Measurements from ENCODE around the gene COL25A1.

Gene COL25A1

GRCh38 chr4:109294006-109294405 is 8.5 kb downstream of the COL25A1 start:
- Histone ChIP-seq H3K27me3 (ENCODE audit: control insufficient read depth in 1 of 2, insufficient read depth in 2 of 2, low read length in 2 of 2) (peaks cover 0 to 8% of the 10 kb centered on the region in 2 donors), H3K9me3 (ENCODE audit: control insufficient read depth in 1 of 2, low read length in 2 of 2) (no peaks in the 10 kb centered on the region), H3K27ac (ENCODE audit: low read depth, low read length) (no peak overlapping the region), H3K36me3 (ENCODE audit: control insufficient read depth in 1 of 2, insufficient read depth in 2 of 2, low read length in 2 of 2) (no peaks in the 10 kb centered on the region), H3K9ac (ENCODE audit: low read depth in 1 of 2, low read length in 2 of 2) (no peak overlapping the region), H3K4me1 (ENCODE audit: control insufficient read depth in 1 of 2, insufficient read depth in 2 of 2, low read length in 2 of 2) (no peaks in the 10 kb centered on the region), H3K4me3 (ENCODE audit: low read depth in 1 of 2, low read length in 2 of 2) (no peak overlapping the region)

GRCh38 chr4:109291707-109292238 is 10.7 kb downstream of the COL25A1 start:
- no peaks in the 10 kb centered on the region for H3K4me1 ChIP-seq (ENCODE audit: control insufficient read depth in 1 of 2, insufficient read depth in 2 of 2, low read length in 2 of 2)
- no peak overlapping the region for H3K27ac ChIP-seq (ENCODE audit: low read depth, low read length)
- no peak overlapping the region for H3K9ac ChIP-seq (ENCODE audit: low read depth in 1 of 2, low read length in 2 of 2)
- no peak overlapping the region for H3K4me3 ChIP-seq (ENCODE audit: low read depth in 1 of 2, low read length in 2 of 2)
- H3K9me3 ChIP-seq (ENCODE audit: control insufficient read depth in 1 of 2, low read length in 2 of 2) = no peaks in the 10 kb centered on the region
- H3K36me3 ChIP-seq (ENCODE audit: control insufficient read depth in 1 of 2, insufficient read depth in 2 of 2, low read length in 2 of 2) = no peaks in the 10 kb centered on the region
- H3K27me3 ChIP-seq (ENCODE audit: control insufficient read depth in 1 of 2, insufficient read depth in 2 of 2, low read length in 2 of 2) = peaks cover 0 to 4% of the 10 kb centered on the region in 2 donors

DNA sequence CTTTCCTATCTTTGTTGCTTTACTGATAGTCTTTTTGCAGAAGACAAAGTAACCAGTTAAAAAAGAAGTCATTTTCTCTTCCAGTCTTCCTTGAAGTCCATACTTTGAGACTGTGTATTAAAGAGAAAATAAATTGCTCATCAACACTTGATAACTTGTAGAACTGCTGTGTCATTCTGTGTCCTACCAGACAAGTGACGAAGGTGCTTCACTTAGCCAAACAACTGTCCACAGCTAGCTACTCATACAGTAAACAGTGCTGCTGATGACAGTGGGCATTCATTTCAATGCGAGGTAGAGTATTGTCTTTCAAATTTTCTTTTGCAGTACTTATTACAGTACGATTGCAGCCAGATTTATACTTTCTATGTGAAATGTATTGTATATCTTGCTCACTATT is 11.5 kb downstream of the COL25A1 start:
- Histone ChIP-seq H3K9me3 (ENCODE audit: control insufficient read depth in 1 of 2, low read length in 2 of 2) (no peaks in the 10 kb centered on the region), H3K27me3 (ENCODE audit: control insufficient read depth in 1 of 2, insufficient read depth in 2 of 2, low read length in 2 of 2) (peaks cover 0 to 4% of the 10 kb centered on the region in 2 donors), H3K9ac (ENCODE audit: low read depth in 1 of 2, low read length in 2 of 2) (no peak overlapping the region), H3K4me3 (ENCODE audit: low read depth in 1 of 2, low read length in 2 of 2) (no peak overlapping the region), H3K4me1 (ENCODE audit: control insufficient read depth in 1 of 2, insufficient read depth in 2 of 2, low read length in 2 of 2) (no peaks in the 10 kb centered on the region), H3K27ac (ENCODE audit: low read depth, low read length) (no peak overlapping the region), H3K36me3 (ENCODE audit: control insufficient read depth in 1 of 2, insufficient read depth in 2 of 2, low read length in 2 of 2) (no peaks in the 10 kb centered on the region)

DNA sequence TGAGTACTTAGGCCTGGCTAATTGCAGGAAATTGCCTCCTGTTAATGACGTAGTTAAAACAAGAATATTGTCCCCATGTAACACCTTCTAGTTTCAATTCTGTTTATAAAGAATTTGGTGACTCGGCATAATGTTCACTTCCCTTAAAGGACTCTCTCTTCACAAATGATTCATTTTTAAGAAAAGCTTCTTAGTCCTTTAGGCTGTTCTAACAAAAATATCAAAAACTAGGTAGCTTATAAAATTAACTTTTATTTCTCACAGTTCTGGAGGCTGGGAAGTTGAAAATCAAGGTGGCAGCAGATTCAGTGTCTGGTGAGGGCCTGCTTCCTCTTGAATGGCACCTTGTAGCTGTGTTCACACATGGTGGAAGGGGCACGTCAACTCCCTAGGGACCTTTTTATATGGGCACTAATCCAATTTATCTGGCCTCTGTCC is 23.8 kb downstream of the COL25A1 start:
- no peak overlapping the region for H3K9ac ChIP-seq (ENCODE audit: low read depth in 1 of 2, low read length in 2 of 2)
- H3K4me3 ChIP-seq (ENCODE audit: low read depth in 1 of 2, low read length in 2 of 2) = no peak overlapping the region
- H3K27me3 ChIP-seq (ENCODE audit: control insufficient read depth in 1 of 2, insufficient read depth in 2 of 2, low read length in 2 of 2) = no peaks in the 10 kb centered on the region
- no peak overlapping the region for H3K27ac ChIP-seq (ENCODE audit: low read depth, low read length)
- no peaks in the 10 kb centered on the region for H3K36me3 ChIP-seq (ENCODE audit: control insufficient read depth in 1 of 2, insufficient read depth in 2 of 2, low read length in 2 of 2)
- no peaks in the 10 kb centered on the region for H3K4me1 ChIP-seq (ENCODE audit: control insufficient read depth in 1 of 2, insufficient read depth in 2 of 2, low read length in 2 of 2)
- H3K9me3 ChIP-seq (ENCODE audit: control insufficient read depth in 1 of 2, low read length in 2 of 2) = no peaks in the 10 kb centered on the region

- no peaks in the 10 kb centered on the region for H3K4me1 ChIP-seq (ENCODE audit: control insufficient read depth in 1 of 2, insufficient read depth in 2 of 2, low read length in 2 of 2)
- H3K27ac ChIP-seq (ENCODE audit: low read depth, low read length) = no peak overlapping the region
- no peaks in the 10 kb centered on the region for H3K27me3 ChIP-seq (ENCODE audit: control insufficient read depth in 1 of 2, insufficient read depth in 2 of 2, low read length in 2 of 2)
- no peak overlapping the region for H3K4me3 ChIP-seq (ENCODE audit: low read depth in 1 of 2, low read length in 2 of 2)
- no peaks in the 10 kb centered on the region for H3K36me3 ChIP-seq (ENCODE audit: control insufficient read depth in 1 of 2, insufficient read depth in 2 of 2, low read length in 2 of 2)
- no peaks in the 10 kb centered on the region for H3K9me3 ChIP-seq (ENCODE audit: control insufficient read depth in 1 of 2, low read length in 2 of 2)
- H3K9ac ChIP-seq (ENCODE audit: low read depth in 1 of 2, low read length in 2 of 2) = no peak overlapping the region
Measured at GRCh38 chr4:109276482-109277095, 25.9 kb downstream of the COL25A1 start.

DNA sequence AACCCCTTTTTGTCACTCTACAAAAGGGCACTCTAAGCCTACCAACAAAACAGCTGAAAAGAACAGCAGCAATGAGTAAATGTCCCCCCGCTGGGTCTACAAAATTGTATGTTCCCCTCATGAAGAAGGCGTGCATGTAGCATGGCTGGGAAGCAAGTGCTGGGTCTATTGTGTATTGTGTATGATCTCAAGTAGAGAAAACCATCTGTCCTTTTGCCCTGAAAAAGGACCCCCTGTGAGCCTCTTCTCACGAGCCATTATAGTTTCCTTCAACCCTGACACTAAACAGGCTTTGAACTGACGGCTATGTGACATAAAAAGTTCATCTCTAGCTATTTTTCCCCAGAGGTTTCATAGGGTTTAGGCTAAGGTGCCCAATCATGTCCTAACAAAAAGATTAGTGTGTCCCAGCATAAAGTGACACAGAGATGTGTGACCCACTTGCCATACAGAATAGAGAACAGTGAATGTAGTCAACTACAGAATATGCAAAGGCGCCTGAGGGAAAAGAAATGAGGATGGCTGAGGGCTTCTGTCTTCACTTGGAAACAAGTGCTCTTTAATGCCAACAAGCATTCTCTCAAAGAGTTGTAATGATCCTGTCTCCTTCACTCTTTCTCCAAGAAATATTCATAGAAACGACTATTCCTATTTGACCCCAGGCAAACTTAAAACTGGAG is 27.3 kb downstream of the COL25A1 start:
- H3K9me3 ChIP-seq (ENCODE audit: control insufficient read depth in 1 of 2, low read length in 2 of 2) = no peaks in the 10 kb centered on the region
- H3K36me3 ChIP-seq (ENCODE audit: control insufficient read depth in 1 of 2, insufficient read depth in 2 of 2, low read length in 2 of 2) = no peaks in the 10 kb centered on the region
- H3K9ac ChIP-seq (ENCODE audit: low read depth in 1 of 2, low read length in 2 of 2) = no peak overlapping the region
- H3K4me3 ChIP-seq (ENCODE audit: low read depth in 1 of 2, low read length in 2 of 2) = no peak overlapping the region
- H3K27me3 ChIP-seq (ENCODE audit: control insufficient read depth in 1 of 2, insufficient read depth in 2 of 2, low read length in 2 of 2) = no peaks in the 10 kb centered on the region
- H3K4me1 ChIP-seq (ENCODE audit: control insufficient read depth in 1 of 2, insufficient read depth in 2 of 2, low read length in 2 of 2) = no peaks in the 10 kb centered on the region
- no peak overlapping the region for H3K27ac ChIP-seq (ENCODE audit: low read depth, low read length)

DNA sequence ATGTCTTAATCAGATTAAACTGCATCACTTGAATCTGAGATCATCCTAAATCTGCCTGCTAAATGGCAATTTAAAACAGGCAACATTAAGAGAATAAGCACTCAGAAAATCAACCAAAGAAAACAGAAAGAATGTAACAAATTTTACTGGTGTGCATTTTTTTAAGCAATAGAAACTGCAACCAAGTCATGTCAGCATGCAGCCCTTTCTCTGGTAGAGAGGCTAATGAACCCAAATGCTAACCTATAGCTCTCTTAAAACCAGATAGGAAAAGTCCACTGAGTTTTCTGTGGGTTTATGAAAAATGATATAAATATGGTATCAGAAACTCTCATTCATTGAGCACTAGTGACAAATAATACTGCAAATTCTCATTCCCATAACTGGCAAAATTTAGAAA is 35.6 kb downstream of the COL25A1 start:
- Histone ChIP-seq H3K9me3 (ENCODE audit: control insufficient read depth in 1 of 2, low read length in 2 of 2) (no peaks in the 10 kb centered on the region), H3K9ac (ENCODE audit: low read depth in 1 of 2, low read length in 2 of 2) (no peak overlapping the region), H3K4me3 (ENCODE audit: low read depth in 1 of 2, low read length in 2 of 2) (no peak overlapping the region), H3K27me3 (ENCODE audit: control insufficient read depth in 1 of 2, insufficient read depth in 2 of 2, low read length in 2 of 2) (no peaks in the 10 kb centered on the region), H3K4me1 (ENCODE audit: control insufficient read depth in 1 of 2, insufficient read depth in 2 of 2, low read length in 2 of 2) (no peaks in the 10 kb centered on the region), H3K27ac (ENCODE audit: low read depth, low read length) (no peak overlapping the region), H3K36me3 (ENCODE audit: control insufficient read depth in 1 of 2, insufficient read depth in 2 of 2, low read length in 2 of 2) (no peaks in the 10 kb centered on the region)

- no peak overlapping the region for H3K9ac ChIP-seq (ENCODE audit: low read depth in 1 of 2, low read length in 2 of 2)
- no peaks in the 10 kb centered on the region for H3K4me1 ChIP-seq (ENCODE audit: control insufficient read depth in 1 of 2, insufficient read depth in 2 of 2, low read length in 2 of 2)
- no peak overlapping the region for H3K27ac ChIP-seq (ENCODE audit: low read depth, low read length)
- H3K9me3 ChIP-seq (ENCODE audit: control insufficient read depth in 1 of 2, low read length in 2 of 2) = no peaks in the 10 kb centered on the region
- no peak overlapping the region for H3K4me3 ChIP-seq (ENCODE audit: low read depth in 1 of 2, low read length in 2 of 2)
- H3K36me3 ChIP-seq (ENCODE audit: control insufficient read depth in 1 of 2, insufficient read depth in 2 of 2, low read length in 2 of 2) = no peaks in the 10 kb centered on the region
- no peaks in the 10 kb centered on the region for H3K27me3 ChIP-seq (ENCODE audit: control insufficient read depth in 1 of 2, insufficient read depth in 2 of 2, low read length in 2 of 2)
Measured at GRCh38 chr4:109266236-109266635, 36.2 kb downstream of the COL25A1 start.

- Histone ChIP-seq H3K4me3 (ENCODE audit: low read depth in 1 of 2, low read length in 2 of 2) (no peak overlapping the region), H3K27me3 (ENCODE audit: control insufficient read depth in 1 of 2, insufficient read depth in 2 of 2, low read length in 2 of 2) (no peaks in the 10 kb centered on the region), H3K36me3 (ENCODE audit: control insufficient read depth in 1 of 2, insufficient read depth in 2 of 2, low read length in 2 of 2) (no peaks in the 10 kb centered on the region), H3K9ac (ENCODE audit: low read depth in 1 of 2, low read length in 2 of 2) (no peak overlapping the region), H3K27ac (ENCODE audit: low read depth, low read length) (no peak overlapping the region), H3K4me1 (ENCODE audit: control insufficient read depth in 1 of 2, insufficient read depth in 2 of 2, low read length in 2 of 2) (no peaks in the 10 kb centered on the region), H3K9me3 (ENCODE audit: control insufficient read depth in 1 of 2, low read length in 2 of 2) (no peaks in the 10 kb centered on the region)
Measured at GRCh38 chr4:109263721-109264120, 38.7 kb downstream of the COL25A1 start.

GRCh38 chr4:109256818-109257217 is 45.6 kb downstream of the COL25A1 start:
- H3K27me3 ChIP-seq (ENCODE audit: control insufficient read depth in 1 of 2, insufficient read depth in 2 of 2, low read length in 2 of 2) = no peaks in the 10 kb centered on the region
- no peak overlapping the region for H3K9ac ChIP-seq (ENCODE audit: low read depth in 1 of 2, low read length in 2 of 2)
- H3K4me3 ChIP-seq (ENCODE audit: low read depth in 1 of 2, low read length in 2 of 2) = no peak overlapping the region
- H3K9me3 ChIP-seq (ENCODE audit: control insufficient read depth in 1 of 2, low read length in 2 of 2) = no peaks in the 10 kb centered on the region
- H3K4me1 ChIP-seq (ENCODE audit: control insufficient read depth in 1 of 2, insufficient read depth in 2 of 2, low read length in 2 of 2) = no peaks in the 10 kb centered on the region
- no peaks in the 10 kb centered on the region for H3K36me3 ChIP-seq (ENCODE audit: control insufficient read depth in 1 of 2, insufficient read depth in 2 of 2, low read length in 2 of 2)
- H3K27ac ChIP-seq (ENCODE audit: low read depth, low read length) = no peak overlapping the region
